Activated CD8-positive, alpha-beta memory T cell treated with anti-CD3 and anti-CD28 coated beads, Interleukin-2, amount 50 U/mL, for 4 hours (primary cell): ENCODE measurements around the gene PTPN12.
"Not testable (repeated sequence)": the region's sequence is repeated elsewhere in the genome, so short reads cannot be mapped to it uniquely, and the experiment has no call there.

Experiments
- DNase-seq: peaks from one replicate; pipeline ENCODE4 v3.0.0-alpha.2; 2020

PTPN12 gene

GRCh38 chr7:77537136-77537777, at the start of gene PTPN12:
PTPN12 (plus strand) TSS chr7:77537295; CDS start chr7:77537547, 252 bp downstream.
- DNase-seq = peak; percentile 41

- no peak for DNase-seq
Observed at GRCh38 chr7:77488986-77489385, 48.1 kb upstream of the PTPN12 start.

DNA sequence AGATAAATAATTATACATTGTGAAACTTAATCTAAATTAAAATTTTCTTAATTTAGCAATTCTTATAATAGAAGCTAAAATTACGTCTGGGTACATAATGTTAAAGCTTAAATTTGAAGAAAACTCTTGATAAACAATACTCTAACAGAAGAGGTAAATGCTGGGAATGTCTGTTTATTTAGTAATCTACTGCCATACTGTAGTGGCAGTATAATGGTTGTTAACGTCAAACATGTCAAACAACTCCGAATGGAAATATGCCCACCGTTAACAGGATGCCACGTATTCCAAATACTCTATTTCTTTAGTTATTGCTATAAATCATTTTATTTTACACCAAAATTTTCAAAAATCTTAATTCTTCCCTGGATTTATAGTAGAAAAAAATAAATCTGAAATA, 40.0 kb upstream of the PTPN12 start:
- DNase-seq = no peak

GRCh38 chr7:77498659-77499379, 38.3 kb upstream of the PTPN12 start:
- DNase-seq = no peak

DNA sequence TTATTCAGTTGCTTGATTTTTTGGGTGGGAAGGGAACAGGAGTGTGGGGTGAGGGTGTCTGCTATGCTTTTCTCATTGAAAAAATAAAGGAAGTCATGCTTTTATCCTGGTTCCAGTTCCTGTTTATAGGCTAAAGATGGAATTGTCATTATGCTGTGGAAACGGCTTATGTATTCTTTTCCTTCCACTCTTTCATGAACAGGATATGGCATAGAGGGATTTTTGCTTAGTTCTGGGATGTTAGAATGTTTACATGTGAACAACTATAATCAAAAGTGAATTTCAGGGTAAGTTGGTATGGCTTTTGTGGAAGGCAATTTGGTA, 35.9 kb upstream of the PTPN12 start:
- DNase-seq = no peak

- DNase-seq = no peak
Observed at GRCh38 chr7:77504951-77505350, 32.1 kb upstream of the PTPN12 start.

DNA sequence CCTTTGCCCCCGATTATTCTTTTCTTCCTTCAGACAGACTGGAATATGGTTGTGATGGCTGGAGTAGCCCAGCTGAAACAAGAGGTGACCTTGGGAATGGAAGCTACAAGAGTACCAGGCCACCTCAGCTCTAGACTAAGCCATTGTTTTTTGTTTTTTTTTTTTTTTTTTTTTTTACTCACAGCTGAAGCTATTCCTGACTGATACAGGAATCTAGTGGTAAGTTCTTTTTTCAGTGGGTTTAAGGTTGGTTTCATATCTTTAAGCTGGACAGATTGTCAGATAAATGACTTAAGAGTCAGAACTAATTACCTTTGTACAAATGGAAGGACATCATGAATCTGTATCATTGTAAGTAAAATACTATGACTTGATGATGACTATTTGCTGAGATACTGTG, 30.2 kb upstream of the PTPN12 start:
- DNase-seq = no peak

GRCh38 chr7:77513002-77513670, 24.0 kb upstream of the PTPN12 start:
- not testable (repeated sequence) for DNase-seq

DNA sequence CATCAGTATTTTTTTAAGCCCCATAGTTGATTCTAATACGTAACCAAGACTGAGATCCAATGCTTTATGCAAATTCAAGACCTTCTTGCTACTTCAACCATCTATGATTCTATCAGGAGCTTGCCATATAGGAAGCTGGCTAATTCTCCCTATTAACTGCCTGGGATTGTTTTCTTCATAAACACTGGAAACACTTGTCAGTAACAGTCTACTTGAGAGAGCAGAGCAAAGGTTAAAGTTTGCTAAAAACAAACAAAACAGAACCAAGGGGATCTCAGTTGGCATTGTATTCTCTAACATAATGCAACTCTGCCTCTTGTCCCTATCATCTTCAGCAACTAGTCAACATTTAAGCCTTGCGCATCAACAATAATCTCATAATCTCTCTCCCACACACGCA, 21.0 kb upstream of the PTPN12 start:
- no peak for DNase-seq

DNA sequence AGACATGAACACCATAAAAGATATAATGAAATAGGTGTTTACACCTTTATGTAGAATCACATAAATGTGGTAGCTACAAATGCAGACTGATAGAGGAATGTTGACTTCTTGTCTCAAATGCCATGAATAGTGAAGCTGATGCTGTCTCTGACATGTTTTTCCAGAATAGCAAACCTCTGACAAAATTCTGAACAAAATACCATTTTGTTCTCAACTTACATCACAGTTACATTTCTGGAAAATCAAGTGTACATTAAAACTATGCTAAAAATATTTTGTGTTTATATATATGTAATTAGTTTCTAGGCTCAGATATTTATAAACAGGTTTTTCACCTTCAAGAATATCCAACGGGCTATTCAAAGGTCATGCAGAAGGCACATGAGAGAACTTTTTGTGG, 16.8 kb upstream of the PTPN12 start:
- DNase-seq = no peak

DNA sequence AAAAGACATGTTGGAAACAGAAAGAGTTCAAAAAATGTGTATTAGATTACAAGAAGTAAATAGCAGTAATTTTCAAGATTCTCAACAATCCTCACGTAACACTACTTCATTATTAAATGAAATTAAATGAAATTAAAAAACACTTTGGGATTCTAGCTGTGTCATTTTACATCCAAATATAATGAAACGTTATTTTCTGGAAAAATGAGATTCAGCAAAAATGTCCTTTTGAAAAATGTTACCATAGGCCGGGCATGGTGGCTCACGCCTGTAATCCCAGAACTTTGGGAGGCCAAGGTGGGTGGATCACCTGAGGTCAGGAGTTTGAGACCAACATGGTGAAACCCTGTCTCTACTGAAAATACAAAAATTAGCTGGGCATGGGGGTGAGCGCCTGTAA, 15.6 kb upstream of the PTPN12 start:
- not testable (repeated sequence) for DNase-seq

DNA sequence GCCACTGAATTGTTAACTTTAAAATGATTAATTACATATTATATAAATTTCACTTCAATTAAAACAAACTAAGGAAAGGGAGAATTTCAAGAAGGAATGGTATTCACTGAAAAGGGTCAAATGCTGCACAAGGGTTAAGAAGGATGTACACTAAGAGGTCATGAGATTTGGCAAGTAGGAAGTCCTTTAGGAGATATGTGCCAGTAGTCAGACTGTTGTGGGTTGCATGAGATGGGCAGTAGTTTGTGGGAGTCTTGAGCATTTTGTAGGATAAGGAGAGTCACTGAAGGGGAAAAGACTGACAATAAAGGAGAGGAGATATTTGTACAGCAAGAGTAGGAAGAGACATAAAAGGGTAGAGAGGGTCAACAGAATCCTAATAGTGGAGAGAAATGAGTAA, 12.4 kb upstream of the PTPN12 start:
- no peak for DNase-seq

DNA sequence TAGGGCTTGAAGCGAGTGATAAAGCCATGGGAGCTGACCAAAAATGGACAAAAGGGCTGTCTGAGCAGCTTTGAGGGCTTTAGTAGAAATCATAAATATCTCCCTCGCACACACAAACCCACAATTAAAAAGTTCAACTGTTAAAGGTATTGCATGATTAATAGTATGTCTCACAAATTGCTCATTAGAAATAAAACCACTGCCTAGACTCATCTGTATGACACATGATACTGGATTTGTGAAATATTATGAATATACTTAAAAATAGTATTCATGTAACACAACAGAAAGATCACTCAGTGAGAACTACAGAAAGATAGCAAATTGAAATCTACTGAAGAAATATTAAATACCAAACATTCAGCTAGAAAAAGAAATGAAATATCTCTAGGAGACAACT, 11.9 kb upstream of the PTPN12 start:
- no peak for DNase-seq

DNA sequence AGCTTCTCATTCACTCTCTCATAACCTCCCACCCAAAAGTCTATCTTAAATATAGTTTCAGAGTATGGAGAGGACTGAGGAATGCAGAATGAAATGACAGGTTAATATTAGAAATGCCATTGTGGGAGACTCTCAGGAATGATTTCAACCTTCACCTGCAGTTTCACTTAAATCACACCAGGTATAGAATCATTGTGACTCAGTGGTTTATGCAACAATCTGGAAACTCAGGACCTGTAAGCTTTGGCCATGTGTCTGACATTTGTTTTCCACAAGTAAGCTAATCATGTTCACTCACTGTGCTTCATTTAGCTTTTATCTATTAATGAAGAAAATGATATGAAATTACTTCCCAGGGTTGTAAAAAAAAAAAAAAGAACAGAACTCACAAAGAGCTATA, 8.7 kb upstream of the PTPN12 start:
- DNase-seq = no peak

DNA sequence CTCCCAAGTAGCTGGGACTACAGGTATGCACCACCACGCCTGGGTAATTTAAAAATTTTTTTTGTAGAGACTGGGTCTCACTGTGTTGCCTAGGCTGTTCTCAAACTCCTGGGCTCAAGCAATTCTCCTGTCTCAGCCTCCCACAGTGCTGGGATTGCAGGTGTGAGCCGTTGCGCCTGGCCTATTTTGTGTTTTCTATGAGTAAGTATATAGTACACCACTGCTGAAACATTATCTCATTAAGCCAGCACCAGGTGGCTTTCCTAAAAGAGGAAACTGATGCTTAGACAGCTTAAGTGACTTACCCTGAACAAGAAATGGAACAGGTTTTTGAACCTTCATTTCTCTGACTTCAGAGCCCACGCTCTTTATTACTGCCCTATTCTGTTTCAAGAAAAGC, 7.8 kb upstream of the PTPN12 start:
- no peak for DNase-seq

DNA sequence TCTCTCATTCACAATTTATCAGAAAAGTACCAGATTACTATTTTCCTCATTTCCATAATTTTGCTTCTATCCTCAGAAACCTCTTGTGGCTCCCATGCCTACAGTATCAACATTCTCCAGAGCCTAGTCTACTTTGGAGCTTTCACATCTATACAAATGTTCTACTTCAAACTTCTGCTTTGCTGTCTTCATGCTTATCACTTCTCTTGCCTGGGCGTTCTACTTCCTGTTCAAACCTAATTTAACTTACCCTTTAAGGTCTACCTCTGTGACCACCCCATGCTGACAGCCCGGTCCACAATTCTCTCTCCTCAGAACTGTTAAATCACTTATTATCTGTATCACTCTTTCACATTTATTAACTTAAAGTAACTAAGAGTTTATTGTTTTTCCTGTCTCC, 6.1 kb upstream of the PTPN12 start:
- no peak for DNase-seq

DNA sequence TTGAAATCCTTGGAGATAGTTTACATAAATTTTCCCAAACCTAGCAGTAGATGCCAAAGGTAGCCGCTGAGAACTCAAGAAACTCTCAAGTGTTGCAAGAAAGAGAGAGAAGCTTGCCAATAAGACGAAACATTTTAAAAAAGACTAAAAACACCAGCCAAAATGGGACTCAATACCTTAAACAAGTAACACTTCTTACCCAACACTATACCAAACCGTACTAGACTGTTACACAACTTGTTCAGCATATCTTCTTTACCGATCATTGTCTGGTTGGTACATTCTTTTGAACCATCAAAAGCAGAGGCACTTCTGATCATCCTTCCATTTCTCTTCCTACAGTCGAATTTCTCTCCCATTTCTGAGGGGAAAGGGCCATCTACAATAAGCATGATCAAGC, 4.8 kb upstream of the PTPN12 start:
- DNase-seq = no peak

- DNase-seq = not testable (repeated sequence)
Observed at GRCh38 chr7:77532732-77533131, 4.4 kb upstream of the PTPN12 start.

DNA sequence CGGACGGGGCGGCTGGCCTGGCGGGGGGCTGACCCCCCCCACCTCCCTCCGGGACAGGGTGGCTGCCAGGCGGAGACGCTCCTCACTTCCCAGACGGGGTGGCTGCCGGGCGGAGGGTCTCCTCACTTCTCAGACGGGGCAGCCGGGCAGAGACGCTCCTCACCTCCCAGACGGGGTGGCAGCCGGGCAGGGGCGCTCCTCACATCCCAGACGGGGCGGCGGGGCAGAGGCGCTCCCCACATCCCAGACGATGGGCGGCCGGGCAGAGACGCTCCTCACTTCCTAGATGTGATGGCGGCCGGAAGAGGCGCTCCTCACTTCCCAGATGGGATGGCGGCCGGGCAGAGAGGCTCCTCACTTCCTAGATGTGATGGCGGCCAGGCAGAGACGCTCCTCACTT, 3.0 kb upstream of the PTPN12 start:
- not testable (repeated sequence) for DNase-seq

DNA sequence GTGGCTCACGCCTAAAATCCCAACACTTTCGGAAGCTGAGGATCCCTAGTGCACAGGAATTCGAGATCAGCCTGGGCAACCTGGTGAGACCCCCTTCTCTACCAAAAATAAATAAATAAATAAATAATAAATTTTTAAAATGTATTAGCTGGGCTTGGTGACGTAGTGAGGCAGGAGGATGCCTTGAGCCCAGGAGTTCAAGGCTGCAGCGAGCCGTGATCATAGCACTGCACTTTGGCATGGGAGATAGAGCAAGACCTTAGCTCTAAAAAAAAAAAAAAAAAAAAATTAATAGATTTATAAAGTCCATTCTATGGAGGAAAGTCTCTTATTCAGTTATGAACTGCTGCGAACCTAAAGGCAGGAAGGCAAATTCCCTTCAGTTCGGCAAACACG, 1.1 kb upstream of the PTPN12 start:
- DNase-seq = no peak

DNA sequence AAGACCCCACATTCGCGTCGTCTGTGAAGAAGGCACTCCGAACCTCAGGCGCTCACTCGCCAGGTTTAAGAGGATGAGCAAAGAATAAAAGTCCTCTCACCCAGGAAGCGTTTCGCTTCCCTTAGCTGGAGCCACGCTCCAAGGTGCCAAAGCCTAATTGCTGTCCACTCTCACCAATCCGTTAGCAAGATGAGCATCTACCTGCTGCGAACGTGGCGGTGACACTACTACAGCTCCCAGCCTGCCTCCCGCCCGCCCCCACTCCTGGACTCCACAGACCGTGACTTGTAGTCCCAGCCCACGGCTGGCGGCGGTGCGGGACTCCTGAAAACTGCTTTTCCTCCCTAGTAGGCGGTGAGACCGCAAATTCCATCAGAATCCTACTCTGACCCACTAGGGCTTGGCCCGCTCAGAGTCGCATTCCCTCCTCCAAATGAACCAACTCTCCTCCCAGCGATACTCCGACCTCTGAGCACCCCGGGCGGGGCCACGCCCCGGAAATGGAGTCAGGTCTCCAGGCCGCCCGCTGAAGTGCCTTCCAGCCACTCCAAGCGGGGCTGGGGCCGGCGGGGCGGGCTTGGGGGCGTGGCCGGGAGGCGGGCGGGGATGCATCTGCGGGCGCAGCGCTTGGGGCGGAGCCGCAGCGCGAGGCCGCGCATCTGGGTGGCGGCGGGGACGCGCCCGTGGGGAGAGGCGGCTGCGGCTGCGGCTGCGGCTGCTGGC, 521 bp upstream of the PTPN12 start:
- peak; percentile 97 for DNase-seq

DNA sequence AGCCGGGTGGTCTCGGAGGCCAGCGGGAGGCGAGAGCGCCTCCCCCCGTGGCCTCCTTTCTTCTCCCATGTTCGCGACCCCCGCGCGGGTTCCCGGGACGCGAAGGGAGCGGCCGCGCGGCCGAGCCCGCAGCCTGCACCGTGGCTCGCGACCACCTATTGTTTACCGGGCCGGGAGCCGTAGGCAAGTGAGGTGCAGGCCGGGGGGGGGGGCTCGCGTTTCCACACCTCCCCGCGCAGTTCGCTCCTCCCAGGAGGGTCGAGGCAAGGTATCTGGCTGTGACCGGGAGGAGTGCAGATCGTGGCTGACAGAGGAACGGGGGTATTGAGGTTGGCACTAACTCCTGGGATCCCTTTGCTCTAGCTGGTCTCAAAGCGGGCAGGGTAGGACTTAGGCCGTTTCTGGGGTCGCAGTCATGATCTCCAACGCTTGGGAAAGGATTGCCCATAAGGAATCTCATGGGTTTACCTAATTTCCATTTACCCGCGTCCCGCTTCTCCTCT, 734 bp downstream of the PTPN12 start:
- peak; percentile 28 for DNase-seq
